Activated naive CD4-positive, alpha-beta T cell treated with anti-CD3 and anti-CD28 coated beads, Interleukin-2, amount 10 ng/mL, durations not matched to agents 7 days and 5 days (primary cell): ENCODE data around the gene DACH1.

Experiments used
- CTCF ChIA-PET: fragments of 350-600 bp; sonication (Branson Sonifier 250); formaldehyde crosslinking; loops from one replicate; lab custom pipeline; 2021; ENCODE audit warnings: antibody characterized with exemption; lab: Charles Lee
- DNase-seq: peaks from one replicate; pipeline ENCODE4 v3.0.0-alpha.2; 2020
- H3K27ac Mint-ChIP-seq: one replicate; pipeline ENCODE4 v1.8.0; 2021; ENCODE audit warnings: mild to moderate bottlenecking, moderate library complexity, mixed read lengths
- H3K27me3 Mint-ChIP-seq: one replicate; pipeline ENCODE4 v1.8.0; 2021; ENCODE audit warnings: mild to moderate bottlenecking, mixed read lengths
- H3K36me3 Mint-ChIP-seq: one replicate; pipeline ENCODE4 v1.8.0; 2021; ENCODE audit warnings: mixed read lengths
- H3K4me1 Mint-ChIP-seq: one replicate; pipeline ENCODE4 v1.8.0; 2021; ENCODE audit warnings: mixed read lengths
- H3K4me3 Mint-ChIP-seq: one replicate; pipeline ENCODE4 v1.8.0; 2021; ENCODE audit warnings: mild to moderate bottlenecking, moderate library complexity, mixed read lengths
- H3K9me3 Mint-ChIP-seq: one replicate; pipeline ENCODE4 v1.8.0; 2021; ENCODE audit warnings: mixed read lengths

DACH1 gene

GRCh38 chr13:71874458-71874857 lies 7.5 kb upstream of the DACH1 start:
- H3K4me1 Mint-ChIP-seq: peaks cover 2% of the 10 kb centered on the region
- H3K27ac Mint-ChIP-seq: no peak overlapping the region
- H3K36me3 Mint-ChIP-seq: no peaks in the 10 kb centered on the region
- peaks cover 14% of the 10 kb centered on the region for H3K27me3 Mint-ChIP-seq
- no peak overlapping the region for H3K4me3 Mint-ChIP-seq
- DNase-seq: no peak
- CTCF ChIA-PET: no interaction called here
- no peaks in the 10 kb centered on the region for H3K9me3 Mint-ChIP-seq

DNA sequence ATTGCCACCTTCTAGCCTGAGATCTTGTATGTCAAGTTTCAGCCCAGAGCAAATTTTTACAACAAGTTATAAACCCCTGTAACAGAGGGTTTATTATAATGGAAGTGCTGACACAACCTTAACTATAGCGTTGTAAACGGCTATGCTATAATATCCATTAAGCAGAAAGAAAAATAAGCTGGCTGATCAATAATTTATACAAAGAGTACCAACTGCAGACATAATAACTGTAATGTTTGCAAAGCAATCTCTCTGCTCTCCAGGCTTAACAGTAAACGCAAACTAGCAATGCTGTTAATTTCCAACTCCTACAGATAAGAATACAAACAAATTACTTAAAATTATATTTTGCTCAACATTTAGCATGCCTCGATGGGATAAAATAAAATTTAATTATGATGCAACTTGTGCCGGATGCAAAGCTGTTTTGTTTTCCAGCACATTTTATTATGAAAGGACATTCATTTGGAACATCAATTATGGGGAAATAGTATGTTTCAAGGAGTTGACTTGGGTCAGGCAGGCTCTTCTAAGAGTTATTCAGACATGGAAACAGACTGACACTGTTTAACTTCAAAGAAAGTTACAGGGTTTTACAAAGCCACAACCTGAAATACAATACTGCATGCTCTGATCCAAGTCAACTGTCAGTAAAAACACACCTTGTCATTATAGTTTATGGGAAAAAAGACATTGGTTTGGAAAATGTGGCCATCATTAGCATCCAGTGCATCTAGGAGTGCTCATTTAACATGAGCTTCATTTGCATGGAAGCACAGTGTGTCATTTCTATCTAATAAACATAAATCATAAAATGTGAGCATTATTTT lies 6.6 kb upstream of the DACH1 start:
- Mint-ChIP-seq H3K4me3 (no peak overlapping the region), H3K27me3 (peaks cover 19% of the 10 kb centered on the region), H3K36me3 (no peaks in the 10 kb centered on the region), H3K27ac (no peak overlapping the region), H3K4me1 (no peaks in the 10 kb centered on the region), H3K9me3 (no peaks in the 10 kb centered on the region)
- no peak for DNase-seq
- CTCF ChIA-PET: no interaction called here

- no peaks in the 10 kb centered on the region for H3K9me3 Mint-ChIP-seq
- no peak overlapping the region for H3K4me3 Mint-ChIP-seq
- CTCF ChIA-PET: no interaction called here
- no peaks in the 10 kb centered on the region for H3K36me3 Mint-ChIP-seq
- peaks cover 37% of the 10 kb centered on the region for H3K27me3 Mint-ChIP-seq
- peaks cover 7% of the 10 kb centered on the region for H3K4me1 Mint-ChIP-seq
- H3K27ac Mint-ChIP-seq: no peak overlapping the region
- no peak for DNase-seq
Observed at GRCh38 chr13:71871844-71872243, 4.8 kb upstream of the DACH1 start.

DNA sequence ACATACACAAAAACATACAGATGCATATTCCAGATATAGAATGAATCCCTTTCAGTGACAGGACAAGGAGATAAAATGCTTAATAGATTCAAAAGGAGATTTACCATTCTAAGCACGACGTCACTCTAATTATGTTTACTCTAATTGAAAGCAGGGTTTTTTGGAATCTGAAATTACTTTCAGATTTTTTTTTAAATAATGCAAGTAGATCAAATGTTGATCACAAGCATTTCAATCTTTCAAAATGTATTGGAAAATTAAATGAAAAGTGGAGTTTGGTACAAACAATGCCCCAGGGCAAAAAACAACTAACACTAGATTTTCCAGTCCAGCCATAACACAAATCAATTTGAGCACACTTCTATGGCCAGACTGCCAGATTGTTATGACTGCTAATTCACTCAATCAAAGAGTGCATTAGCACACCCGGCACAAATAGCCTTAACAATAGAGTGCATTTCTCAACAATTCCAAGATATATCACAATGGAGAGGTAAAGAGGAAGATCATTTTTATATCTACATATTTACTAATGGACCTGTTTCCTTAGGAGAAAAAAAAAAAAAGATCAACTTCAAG lies 4.3 kb upstream of the DACH1 start:
- no peak overlapping the region for H3K27ac Mint-ChIP-seq

GRCh38 chr13:71870100-71870499 lies 3.1 kb upstream of the DACH1 start:
- DNase-seq: no peak

More for the DNA sequence above, 4.3 kb upstream of the DACH1 start:
- Mint-ChIP-seq H3K9me3 (no peaks in the 10 kb centered on the region), H3K36me3 (no peaks in the 10 kb centered on the region), H3K4me1 (peaks cover 11% of the 10 kb centered on the region), H3K27me3 (peaks cover 43% of the 10 kb centered on the region), H3K4me3 (no peak overlapping the region)
- no peak for DNase-seq
- CTCF ChIA-PET: no interaction called here

GRCh38 chr13:71869274-71869673 lies 2.3 kb upstream of the DACH1 start:
- DNase-seq: no peak
- Mint-ChIP-seq H3K27me3 (peaks cover 63% of the 10 kb centered on the region), H3K4me1 (peaks cover 22% of the 10 kb centered on the region), H3K27ac (no peak overlapping the region), H3K9me3 (no peaks in the 10 kb centered on the region), H3K4me3 (no peak overlapping the region), H3K36me3 (peaks cover 4% of the 10 kb centered on the region)
- CTCF ChIA-PET: no interaction called here

More at GRCh38 chr13:71870100-71870499, 3.1 kb upstream of the DACH1 start:
- H3K27me3 Mint-ChIP-seq: peaks cover 54% of the 10 kb centered on the region
- no peaks in the 10 kb centered on the region for H3K9me3 Mint-ChIP-seq
- no peaks in the 10 kb centered on the region for H3K36me3 Mint-ChIP-seq
- H3K4me1 Mint-ChIP-seq: peaks cover 14% of the 10 kb centered on the region
- H3K27ac Mint-ChIP-seq: no peak overlapping the region
- H3K4me3 Mint-ChIP-seq: no peak overlapping the region
- CTCF ChIA-PET: no interaction called here

DNA sequence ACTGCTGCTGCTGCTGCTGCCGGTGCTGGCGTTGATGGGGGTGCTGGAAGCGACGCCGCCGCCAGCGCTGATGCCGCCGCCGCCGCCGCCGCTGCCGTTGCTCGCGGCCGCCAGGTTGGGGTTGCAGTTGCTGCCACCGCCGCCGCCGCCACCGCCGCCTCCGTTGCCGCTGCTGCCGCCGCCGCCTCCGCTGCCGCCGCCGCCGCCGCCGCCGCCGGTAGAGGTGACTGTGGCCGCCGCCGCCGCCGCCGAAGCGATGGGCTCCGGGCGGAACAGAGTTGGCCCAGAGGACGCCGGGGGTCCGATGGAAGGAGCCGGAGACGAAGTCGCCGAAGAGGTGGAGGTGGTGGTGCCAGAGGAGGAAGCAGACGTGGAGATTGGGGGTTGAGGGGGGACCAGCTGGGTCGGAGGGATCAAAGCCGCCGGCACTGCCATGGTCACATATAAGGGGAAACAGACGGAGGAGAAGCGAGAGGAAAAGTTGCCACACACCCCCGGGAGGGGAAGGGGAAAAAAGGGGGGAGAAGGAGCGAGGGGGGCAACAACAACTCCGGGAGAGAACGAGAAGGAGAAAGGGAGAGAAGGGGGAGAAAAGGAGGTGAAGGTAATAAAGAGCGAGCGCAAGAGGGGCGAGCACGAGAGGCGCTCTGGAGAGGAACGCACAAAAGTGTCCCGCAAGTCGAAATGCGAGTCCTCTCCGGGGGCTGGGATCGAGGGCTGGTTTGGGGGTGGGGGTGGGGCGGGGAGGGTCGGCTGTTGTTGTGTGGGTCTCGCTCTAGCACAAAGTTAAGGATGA lies 471 bp downstream of the DACH1 start:
- Mint-ChIP-seq H3K27ac (peak overlapping the region; percentile 60), H3K4me1 (peaks cover 23% of the 10 kb centered on the region), H3K4me3 (peak overlapping the region; percentile 64), H3K27me3 (peaks cover 67% of the 10 kb centered on the region), H3K9me3 (no peaks in the 10 kb centered on the region), H3K36me3 (peaks cover 4% of the 10 kb centered on the region)
- DNase-seq: peak; percentile 40
- CTCF ChIA-PET: no interaction called here

- Mint-ChIP-seq H3K36me3 (peaks cover 4% of the 10 kb centered on the region), H3K4me3 (peak overlapping the region; percentile 45), H3K4me1 (peaks cover 23% of the 10 kb centered on the region), H3K9me3 (no peaks in the 10 kb centered on the region), H3K27me3 (peaks cover 67% of the 10 kb centered on the region), H3K27ac (no peak overlapping the region)
- peak; percentile 22 for DNase-seq
- CTCF ChIA-PET: no interaction called here
Observed at GRCh38 chr13:71865874-71866334, 1.1 kb downstream of the DACH1 start.

DNA sequence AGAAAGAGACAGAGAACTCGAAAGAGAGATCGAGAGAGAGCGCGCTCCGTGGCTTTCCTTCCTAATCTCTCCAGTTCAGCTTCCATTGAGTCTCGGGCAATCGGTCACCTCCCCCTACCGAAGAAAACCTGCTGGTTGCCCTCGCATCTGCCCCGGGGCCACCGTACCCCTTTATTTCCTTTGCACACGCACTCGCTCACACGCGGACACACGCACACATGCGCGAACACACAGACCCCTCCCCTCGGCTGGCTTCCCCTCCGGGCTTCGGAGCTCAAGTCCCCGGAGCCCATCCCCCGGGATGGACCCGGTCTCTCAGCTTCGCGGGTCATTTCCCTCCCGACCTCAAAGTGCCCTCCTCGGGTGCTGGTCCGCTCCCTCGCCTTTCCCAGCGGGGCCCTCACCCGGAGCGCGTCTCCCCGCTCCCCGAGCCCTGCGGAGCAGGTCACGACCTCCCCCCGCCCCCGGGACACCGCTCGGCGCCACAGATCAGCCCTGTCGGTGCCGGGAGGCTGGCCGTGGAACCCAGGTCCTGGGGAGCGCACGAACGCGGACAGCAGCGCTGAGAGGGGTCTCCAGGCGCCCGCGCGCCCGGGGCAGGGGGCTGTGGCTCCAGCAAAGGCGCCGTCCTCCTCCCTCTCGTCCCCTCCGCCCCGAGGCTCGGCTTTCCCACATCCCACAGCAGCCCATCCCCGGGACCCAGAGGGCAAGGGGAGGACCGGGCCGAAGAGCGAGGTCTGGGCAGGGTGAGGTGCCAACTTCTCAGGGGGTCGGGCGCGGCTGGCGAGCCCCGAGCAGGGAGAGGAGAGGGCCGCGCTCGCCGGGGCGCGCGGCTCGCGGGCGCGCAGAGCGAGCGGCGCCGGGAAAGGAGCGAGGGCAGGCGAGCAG lies 1.8 kb downstream of the DACH1 start:
- Mint-ChIP-seq H3K27me3 (peaks cover 64% of the 10 kb centered on the region), H3K4me3 (peak overlapping the region; percentile 72), H3K4me1 (peaks cover 23% of the 10 kb centered on the region), H3K36me3 (peaks cover 4% of the 10 kb centered on the region), H3K9me3 (no peaks in the 10 kb centered on the region), H3K27ac (no peak overlapping the region)
- CTCF ChIA-PET: no interaction called here
- no peak for DNase-seq

- peaks cover 4% of the 10 kb centered on the region for H3K36me3 Mint-ChIP-seq
- no peaks in the 10 kb centered on the region for H3K9me3 Mint-ChIP-seq
- no peak overlapping the region for H3K27ac Mint-ChIP-seq
- H3K27me3 Mint-ChIP-seq: peaks cover 57% of the 10 kb centered on the region
- H3K4me3 Mint-ChIP-seq: peak overlapping the region; percentile 72
- peaks cover 23% of the 10 kb centered on the region for H3K4me1 Mint-ChIP-seq
- DNase-seq: peak; percentile 32
- CTCF ChIA-PET: interaction anchor here (1.2 kb wide), 1 partner anchor 14 kb away, joined by 3 read pairs; no protein-coding TSS in a partner anchor
Observed at GRCh38 chr13:71864094-71864985, 2.7 kb downstream of the DACH1 start.

GRCh38 chr13:71863254-71863865 lies 3.6 kb downstream of the DACH1 start:
- H3K9me3 Mint-ChIP-seq: no peaks in the 10 kb centered on the region
- peaks cover 4% of the 10 kb centered on the region for H3K36me3 Mint-ChIP-seq
- peaks cover 50% of the 10 kb centered on the region for H3K27me3 Mint-ChIP-seq
- no peak overlapping the region for H3K4me3 Mint-ChIP-seq
- H3K27ac Mint-ChIP-seq: no peak overlapping the region
- peaks cover 23% of the 10 kb centered on the region for H3K4me1 Mint-ChIP-seq
- DNase-seq: no peak
- CTCF ChIA-PET: interaction anchor here (1.2 kb wide), 1 partner anchor 15 kb away, joined by 3 read pairs; no protein-coding TSS in a partner anchor

DNA sequence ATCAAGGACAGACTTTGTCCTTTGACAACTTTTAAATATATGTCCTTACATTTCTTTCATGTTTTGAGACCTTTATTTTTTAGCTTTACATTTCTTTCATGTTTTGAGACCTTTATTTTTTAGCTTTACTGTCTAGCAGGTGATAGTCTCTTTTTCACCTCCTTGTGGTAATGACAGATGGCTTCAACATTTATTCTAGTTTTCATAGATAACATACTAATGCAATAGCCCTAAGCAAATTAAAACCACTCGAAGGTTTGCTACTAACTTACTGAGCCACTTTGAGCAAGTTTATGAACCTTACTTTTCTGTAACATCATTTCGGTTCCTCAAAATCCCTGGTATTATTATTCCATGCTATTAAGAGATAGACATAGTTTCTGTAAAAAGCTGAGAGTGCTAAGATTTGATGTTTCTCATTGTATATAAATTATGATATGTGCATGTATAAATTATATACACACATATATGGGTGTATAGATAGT lies 4.5 kb downstream of the DACH1 start:
- peaks cover 4% of the 10 kb centered on the region for H3K36me3 Mint-ChIP-seq
- CTCF ChIA-PET: no interaction called here
- no peak for DNase-seq
- H3K27me3 Mint-ChIP-seq: peaks cover 42% of the 10 kb centered on the region
- H3K4me1 Mint-ChIP-seq: peaks cover 22% of the 10 kb centered on the region
- H3K4me3 Mint-ChIP-seq: no peak overlapping the region
- no peak overlapping the region for H3K27ac Mint-ChIP-seq
- H3K9me3 Mint-ChIP-seq: no peaks in the 10 kb centered on the region
